ENCODE measurements around the gene SFT2D1.

SFT2D1 gene

GRCh38 chr6:166297606-166298005 is 44.7 kb downstream of the SFT2D1 start:
- TF ChIP-seq, protein P1, sequence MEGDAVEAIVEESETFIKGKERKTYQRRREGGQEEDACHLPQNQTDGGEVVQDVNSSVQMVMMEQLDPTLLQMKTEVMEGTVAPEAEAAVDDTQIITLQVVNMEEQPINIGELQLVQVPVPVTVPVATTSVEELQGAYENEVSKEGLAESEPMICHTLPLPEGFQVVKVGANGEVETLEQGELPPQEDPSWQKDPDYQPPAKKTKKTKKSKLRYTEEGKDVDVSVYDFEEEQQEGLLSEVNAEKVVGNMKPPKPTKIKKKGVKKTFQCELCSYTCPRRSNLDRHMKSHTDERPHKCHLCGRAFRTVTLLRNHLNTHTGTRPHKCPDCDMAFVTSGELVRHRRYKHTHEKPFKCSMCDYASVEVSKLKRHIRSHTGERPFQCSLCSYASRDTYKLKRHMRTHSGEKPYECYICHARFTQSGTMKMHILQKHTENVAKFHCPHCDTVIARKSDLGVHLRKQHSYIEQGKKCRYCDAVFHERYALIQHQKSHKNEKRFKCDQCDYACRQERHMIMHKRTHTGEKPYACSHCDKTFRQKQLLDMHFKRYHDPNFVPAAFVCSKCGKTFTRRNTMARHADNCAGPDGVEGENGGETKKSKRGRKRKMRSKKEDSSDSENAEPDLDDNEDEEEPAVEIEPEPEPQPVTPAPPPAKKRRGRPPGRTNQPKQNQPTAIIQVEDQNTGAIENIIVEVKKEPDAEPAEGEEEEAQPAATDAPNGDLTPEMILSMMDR (IDR thresholded peaks at IDR 0.05; ENCODE audit: control insufficient read depth, extremely low read depth, insufficient read depth) = no peak
- DNase-seq (ENCODE audit: low read depth) = no peak
- no peak overlapping the region for H3K4me3 ChIP-seq (ENCODE audit: low read depth, low read length)

DNA sequence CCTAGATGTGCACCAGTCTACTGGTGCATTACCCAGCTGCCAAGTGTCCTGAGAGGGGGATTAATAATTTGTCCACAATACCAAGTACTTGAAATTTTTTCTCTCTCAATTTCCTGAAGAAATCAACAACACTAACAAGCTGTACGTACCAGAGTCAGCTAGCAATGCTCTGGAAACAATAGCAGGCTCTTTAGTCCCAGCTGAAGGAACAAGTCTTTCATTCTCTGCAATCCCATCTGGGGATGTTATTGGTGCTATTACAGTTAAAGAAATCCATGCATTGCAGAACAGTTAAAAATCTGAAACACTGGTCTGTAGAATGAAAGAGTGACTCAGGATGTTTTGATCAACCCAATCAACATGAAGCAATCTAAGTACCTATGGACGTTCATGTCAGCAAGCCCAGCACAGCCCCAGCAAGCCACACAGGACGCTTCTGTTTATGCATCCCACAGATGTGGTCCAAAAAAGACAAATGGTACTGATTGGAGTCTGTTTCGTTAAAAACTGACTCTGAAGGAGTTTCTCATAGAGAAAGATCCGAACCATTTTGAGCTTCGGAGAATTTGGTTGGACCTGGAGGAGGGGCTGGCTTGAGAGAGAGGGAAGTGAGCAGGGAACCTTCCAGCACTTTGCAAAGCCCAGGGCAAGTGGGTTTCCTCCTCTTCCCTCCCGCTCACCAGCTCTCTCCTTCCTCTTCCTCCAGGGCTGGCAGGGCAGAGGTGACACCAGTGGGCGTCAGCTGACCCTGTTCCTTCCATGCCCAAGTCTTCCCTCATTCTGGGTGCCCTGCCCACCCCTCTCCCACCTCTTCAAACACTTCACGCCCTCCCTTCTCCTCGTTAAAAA is 46.1 kb downstream of the SFT2D1 start:
- no peak for DNase-seq (ENCODE audit: low read depth)
- no peak overlapping the region for H3K4me3 ChIP-seq (ENCODE audit: low read depth, low read length)
- TF ChIP-seq, protein P1 (IDR thresholded peaks at IDR 0.05; ENCODE audit: control insufficient read depth, extremely low read depth, insufficient read depth) = no peak

- no peak overlapping the region for H3K4me3 ChIP-seq (ENCODE audit: low read depth, low read length)
- DNase-seq (ENCODE audit: low read depth) = no peak
- TF ChIP-seq, protein P1 (IDR thresholded peaks at IDR 0.05; ENCODE audit: control insufficient read depth, extremely low read depth, insufficient read depth) = no peak
Measured at GRCh38 chr6:166293731-166294584, 48.4 kb downstream of the SFT2D1 start.

- TF ChIP-seq, protein P1 (IDR thresholded peaks at IDR 0.05; ENCODE audit: control insufficient read depth, extremely low read depth, insufficient read depth) = no peak
- H3K4me3 ChIP-seq (ENCODE audit: low read depth, low read length) = no peak overlapping the region
- DNase-seq (ENCODE audit: low read depth) = no peak
Measured at GRCh38 chr6:166289207-166290060, 52.9 kb downstream of the SFT2D1 start.

GRCh38 chr6:166286839-166287271 is 55.5 kb downstream of the SFT2D1 start:
- DNase-seq (ENCODE audit: low read depth) = no peak
- no peak overlapping the region for H3K4me3 ChIP-seq (ENCODE audit: low read depth, low read length)
- TF ChIP-seq, protein P1 (IDR thresholded peaks at IDR 0.05; ENCODE audit: control insufficient read depth, extremely low read depth, insufficient read depth) = no peak

GRCh38 chr6:166285233-166285632 is 57.1 kb downstream of the SFT2D1 start:
- TF ChIP-seq, protein P1 (IDR thresholded peaks at IDR 0.05; ENCODE audit: control insufficient read depth, extremely low read depth, insufficient read depth) = no peak
- no peak for DNase-seq (ENCODE audit: low read depth)
- H3K4me3 ChIP-seq (ENCODE audit: low read depth, low read length) = no peak overlapping the region

Data from LNCaP clone FGC (cell line).